ENCODE data around the gene RAB22A. TPM values are rescaled to one million over a fixed set of nuclear protein-coding genes. Genes with fewer than 3 reads are reported as not detected.

The RAB22A gene
- total and polyA plus RNA-seq, 2 donors from 2014 or later = 7.0 to 20.7 TPM

- H3K27ac ChIP-seq (ENCODE audit: low read depth in 2 of 2, low read length in 2 of 2) = peak overlapping the region; percentile 43 to 78
- H3K9me3 ChIP-seq (ENCODE audit: control insufficient read depth in 2 of 3, insufficient read depth in 1 of 3, low read length in 3 of 3) = no peaks in the 10 kb centered on the region
- peaks cover 0 to 6% (median 4%) of the 10 kb centered on the region in 3 donors for H3K4me1 ChIP-seq (ENCODE audit: control insufficient read depth in 2 of 3, insufficient read depth in 2 of 3, low read depth in 1 of 3, low read length in 3 of 3)
- peak; percentile 53 to 93 (median 70) for DNase-seq
- no peaks in the 10 kb centered on the region for H3K27me3 ChIP-seq (ENCODE audit: control insufficient read depth, insufficient read depth, low read length)
- TF ChIP-seq CTCF (IDR thresholded peaks at IDR 0.05; ENCODE audit: borderline replicate concordance, extremely low read depth, insufficient read depth) = no peak
- H3K4me3 ChIP-seq (ENCODE audit: low read length in 3 of 3) = peak overlapping the region; percentile 50 to 84 (median 71)
- FAIRE-seq = no peak
- intact Hi-C loops (cut with DNase I) = loop anchor here (5.0 kb wide), 1 partner anchor 258 kb away; no protein-coding TSS in a partner anchor
- peaks cover 0 to 4% (median 2%) of the 10 kb centered on the region in 3 donors for H3K36me3 ChIP-seq (ENCODE audit: control insufficient read depth in 2 of 3, insufficient read depth in 3 of 3, low read length in 3 of 3)
- H3K9ac ChIP-seq (ENCODE audit: low read length in 3 of 3) = peak overlapping the region in 2 of 3 donors; percentile 38 to 58
These were observed 611 bp upstream of the RAB22A start for GRCh38 chr20:58308680-58309527.

DNA sequence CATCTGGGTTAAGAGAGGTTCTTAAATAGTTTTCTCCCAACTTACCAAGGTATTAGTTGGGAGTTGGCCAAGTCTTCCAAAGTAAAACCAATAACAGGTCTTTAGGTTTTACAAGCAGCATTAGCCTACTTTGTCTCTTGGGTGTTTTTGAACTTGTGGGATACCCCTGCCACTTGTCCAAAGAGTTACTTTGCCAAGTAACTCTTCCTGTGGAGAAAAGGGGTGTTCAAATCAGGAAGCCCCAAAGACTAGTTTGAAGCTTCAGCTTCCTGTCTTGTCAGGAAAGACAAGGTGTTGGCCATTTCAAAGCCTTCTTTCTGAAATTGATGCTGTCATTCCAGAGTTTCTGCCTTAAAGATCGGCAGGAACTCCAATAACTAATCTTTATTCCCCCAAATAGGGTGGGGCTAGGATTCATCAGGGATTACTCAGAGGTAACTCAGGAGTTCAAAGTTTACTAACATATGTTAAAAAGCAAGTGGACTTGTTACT is 822 bp downstream of the RAB22A start:
- Histone ChIP-seq H3K9ac (ENCODE audit: low read length in 3 of 3) (peak overlapping the region; percentile 19 to 76 (median 65)), H3K9me3 (ENCODE audit: control insufficient read depth in 2 of 3, insufficient read depth in 1 of 3, low read length in 3 of 3) (no peaks in the 10 kb centered on the region), H3K27ac (ENCODE audit: low read depth in 2 of 2, low read length in 2 of 2) (peak overlapping the region in 1 of 2 donors; percentile 13), H3K27me3 (ENCODE audit: control insufficient read depth, insufficient read depth, low read length) (no peaks in the 10 kb centered on the region), H3K36me3 (ENCODE audit: control insufficient read depth in 2 of 3, insufficient read depth in 3 of 3, low read length in 3 of 3) (peaks cover 3 to 13% (median 4%) of the 10 kb centered on the region in 3 donors), H3K4me3 (ENCODE audit: low read length in 3 of 3) (peak overlapping the region; percentile 43 to 93 (median 79)), H3K4me1 (ENCODE audit: control insufficient read depth in 2 of 3, insufficient read depth in 2 of 3, low read depth in 1 of 3, low read length in 3 of 3) (peaks cover 0 to 6% (median 4%) of the 10 kb centered on the region in 3 donors)
- no peak for TF ChIP-seq CTCF (IDR thresholded peaks at IDR 0.05; ENCODE audit: borderline replicate concordance, extremely low read depth, insufficient read depth)
- no peak for DNase-seq
- FAIRE-seq = no peak
- intact Hi-C loops (cut with DNase I) = no loop called here

DNA sequence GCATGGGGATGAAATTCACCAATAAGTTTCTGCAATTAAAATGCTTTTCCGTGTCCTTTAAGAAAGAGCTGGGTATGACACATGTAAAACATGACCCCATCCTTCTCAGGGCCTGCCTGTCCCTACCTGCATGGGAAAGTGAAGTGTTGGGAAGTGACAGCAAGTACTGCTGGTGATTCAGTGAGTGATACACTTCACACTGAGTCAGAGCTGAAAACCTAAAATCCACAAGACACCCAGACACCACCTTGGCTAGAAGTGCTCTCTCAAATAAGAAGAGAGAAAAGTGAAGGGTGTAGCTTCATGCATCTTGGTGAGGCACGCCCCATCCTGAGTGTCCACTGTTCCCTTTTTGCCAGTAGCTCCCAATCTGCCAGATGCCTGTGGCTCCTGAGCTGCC is 3.3 kb downstream of the RAB22A start:
- Histone ChIP-seq H3K27ac (ENCODE audit: low read depth in 2 of 2, low read length in 2 of 2) (no peak overlapping the region), H3K36me3 (ENCODE audit: control insufficient read depth in 2 of 3, insufficient read depth in 3 of 3, low read length in 3 of 3) (peaks cover 7 to 23% (median 7%) of the 10 kb centered on the region in 3 donors), H3K9me3 (ENCODE audit: control insufficient read depth in 2 of 3, insufficient read depth in 1 of 3, low read length in 3 of 3) (no peaks in the 10 kb centered on the region), H3K4me3 (ENCODE audit: low read length in 3 of 3) (no peak overlapping the region), H3K4me1 (ENCODE audit: control insufficient read depth in 2 of 3, insufficient read depth in 2 of 3, low read depth in 1 of 3, low read length in 3 of 3) (peaks cover 0 to 7% (median 4%) of the 10 kb centered on the region in 3 donors), H3K27me3 (ENCODE audit: control insufficient read depth, insufficient read depth, low read length) (no peaks in the 10 kb centered on the region), H3K9ac (ENCODE audit: low read length in 3 of 3) (no peak overlapping the region)
- FAIRE-seq (no peak), DNase-seq (no peak)
- TF ChIP-seq CTCF (IDR thresholded peaks at IDR 0.05; ENCODE audit: borderline replicate concordance, extremely low read depth, insufficient read depth) = no peak
- intact Hi-C loops (cut with DNase I) = no loop called here
